GM12874 (cell line): Measurements from ENCODE around the gene ZNF292.

Source experiments
- TF ChIP-seq, protein P1 (sequence below): IDR thresholded peaks from 2 replicates; pipeline ENCODE4 v1.5.1; 2011; ENCODE audit warnings: low read depth, mild to moderate bottlenecking, control low read depth, low read length, moderate library complexity; ENCODE audit not compliant: insufficient read depth

ZNF292 gene

GRCh38 chr6:87182940-87183339 lies 27.6 kb downstream of the ZNF292 start:
- TF ChIP-seq, protein P1, sequence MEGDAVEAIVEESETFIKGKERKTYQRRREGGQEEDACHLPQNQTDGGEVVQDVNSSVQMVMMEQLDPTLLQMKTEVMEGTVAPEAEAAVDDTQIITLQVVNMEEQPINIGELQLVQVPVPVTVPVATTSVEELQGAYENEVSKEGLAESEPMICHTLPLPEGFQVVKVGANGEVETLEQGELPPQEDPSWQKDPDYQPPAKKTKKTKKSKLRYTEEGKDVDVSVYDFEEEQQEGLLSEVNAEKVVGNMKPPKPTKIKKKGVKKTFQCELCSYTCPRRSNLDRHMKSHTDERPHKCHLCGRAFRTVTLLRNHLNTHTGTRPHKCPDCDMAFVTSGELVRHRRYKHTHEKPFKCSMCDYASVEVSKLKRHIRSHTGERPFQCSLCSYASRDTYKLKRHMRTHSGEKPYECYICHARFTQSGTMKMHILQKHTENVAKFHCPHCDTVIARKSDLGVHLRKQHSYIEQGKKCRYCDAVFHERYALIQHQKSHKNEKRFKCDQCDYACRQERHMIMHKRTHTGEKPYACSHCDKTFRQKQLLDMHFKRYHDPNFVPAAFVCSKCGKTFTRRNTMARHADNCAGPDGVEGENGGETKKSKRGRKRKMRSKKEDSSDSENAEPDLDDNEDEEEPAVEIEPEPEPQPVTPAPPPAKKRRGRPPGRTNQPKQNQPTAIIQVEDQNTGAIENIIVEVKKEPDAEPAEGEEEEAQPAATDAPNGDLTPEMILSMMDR: no peak

DNA sequence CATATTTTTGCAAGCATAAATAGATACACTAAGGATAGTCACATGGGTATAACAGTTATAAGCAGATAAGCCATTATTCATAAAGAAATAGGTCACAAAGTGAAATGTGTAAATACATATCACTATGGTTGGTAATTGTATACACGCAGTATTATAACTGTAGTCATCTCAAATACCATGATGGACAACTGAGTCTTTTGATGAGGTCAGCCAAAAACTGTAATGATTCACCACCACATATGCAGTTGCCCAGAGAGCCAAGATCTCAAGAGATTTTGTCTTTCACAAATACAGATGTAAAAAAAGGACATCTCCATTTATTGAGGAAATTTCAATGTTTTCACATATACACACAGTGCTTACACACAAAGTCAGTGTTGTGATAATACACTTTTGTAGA lies 28.3 kb downstream of the ZNF292 start:
- TF ChIP-seq, protein P1: no peak

DNA sequence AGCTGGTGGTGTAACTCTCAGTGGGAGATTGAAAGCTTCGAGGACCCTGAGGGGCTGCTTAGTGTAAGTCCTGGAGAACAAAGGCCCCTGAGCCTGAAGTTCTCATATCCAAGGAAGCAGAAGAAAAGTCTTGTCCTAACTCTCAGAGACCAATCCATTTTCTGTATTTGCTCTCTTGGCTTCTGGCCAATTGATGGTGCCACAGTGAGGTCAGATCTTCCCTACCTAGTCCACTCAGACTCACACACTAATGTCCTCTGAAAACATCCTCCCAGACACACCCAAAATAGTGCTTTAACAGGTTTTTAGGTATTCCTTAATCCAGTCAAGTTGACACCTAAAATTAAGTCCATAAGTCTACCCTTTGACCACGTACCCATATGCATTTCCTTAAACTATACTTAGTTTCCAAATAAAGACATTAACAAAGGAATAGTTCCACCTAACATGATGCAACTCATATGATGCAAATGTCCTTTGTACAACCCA lies 29.4 kb downstream of the ZNF292 start:
- TF ChIP-seq, protein P1: no peak

- TF ChIP-seq, protein P1: no peak
These were observed 41.0 kb downstream of the ZNF292 start for GRCh38 chr6:87196275-87196842.

GRCh38 chr6:87197547-87197946 lies 42.2 kb downstream of the ZNF292 start:
- TF ChIP-seq, protein P1: no peak

DNA sequence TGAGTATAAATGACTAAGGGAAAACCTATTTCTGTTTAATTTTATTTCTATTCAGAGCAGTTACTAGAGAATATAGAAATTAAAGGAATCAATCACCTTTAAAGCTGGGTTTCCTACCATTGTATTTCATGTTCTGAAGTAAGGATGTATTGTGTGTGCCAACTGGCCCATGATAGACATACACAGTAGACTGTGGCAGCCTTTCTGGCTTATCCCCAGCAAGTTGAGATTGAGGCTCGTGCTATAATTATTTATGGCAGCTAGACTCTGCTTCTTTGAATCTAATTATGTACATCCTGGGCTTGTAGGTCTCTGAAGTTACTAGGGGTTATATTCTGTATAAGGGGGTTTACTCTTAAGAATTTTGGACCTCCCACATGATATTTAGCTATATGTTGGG lies 44.4 kb downstream of the ZNF292 start:
- TF ChIP-seq, protein P1: no peak

DNA sequence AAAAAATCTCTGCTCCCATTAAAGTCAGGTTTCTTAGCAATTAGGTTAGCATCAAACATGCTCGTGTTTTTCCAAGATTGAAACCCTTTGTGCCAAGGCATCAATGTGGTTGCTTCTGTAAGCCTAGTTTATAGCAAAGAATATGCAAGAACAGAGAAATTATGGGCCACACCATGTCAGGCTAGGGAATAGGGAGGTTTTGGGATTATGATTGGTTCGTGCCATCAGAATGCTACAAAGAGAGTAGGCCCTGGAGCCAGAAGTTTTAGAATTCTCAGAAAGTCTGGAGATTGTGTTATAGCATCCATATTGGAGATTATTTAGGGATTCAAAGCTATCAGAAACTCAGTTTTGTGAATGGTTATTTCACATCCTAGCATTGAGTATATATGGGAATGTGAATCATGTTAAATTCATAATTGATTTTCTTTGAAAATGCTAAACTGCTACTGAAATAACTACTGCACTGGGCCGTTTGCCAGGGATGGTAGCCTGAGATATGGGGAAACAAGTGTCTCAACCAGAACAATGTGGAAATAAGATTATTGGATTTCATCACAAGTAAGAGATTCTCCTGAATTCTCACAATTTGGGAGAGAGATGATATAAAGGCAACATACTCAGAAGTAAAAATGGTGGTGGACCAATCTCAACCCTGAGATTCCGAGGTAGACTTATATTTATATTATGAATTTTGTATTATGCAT lies 45.3 kb downstream of the ZNF292 start:
- TF ChIP-seq, protein P1: no peak
